Activated T-cell treated with anti-CD3 and anti-CD28 coated beads, Interleukin-2, amount 50 U/mL, for 24 hours (primary cell): ENCODE data around the gene HAL.

ENCODE experiments used
- DNase-seq: peaks from one replicate; pipeline ENCODE4 v3.0.0-alpha.2; 2020
- H3K27ac Mint-ChIP-seq: 2 replicates; pipeline ENCODE4 v1.8.0; 2020; ENCODE audit warnings: mild to moderate bottlenecking, mixed read lengths
- H3K27me3 Mint-ChIP-seq: 2 replicates; pipeline ENCODE4 v1.8.0; 2020; ENCODE audit warnings: mixed read lengths
- H3K36me3 Mint-ChIP-seq: 2 replicates; pipeline ENCODE4 v1.8.0; 2020; ENCODE audit warnings: low read depth, mixed read lengths
- H3K4me1 Mint-ChIP-seq: 2 replicates; pipeline ENCODE4 v1.8.0; 2020; ENCODE audit warnings: low read depth, mixed read lengths
- H3K4me3 Mint-ChIP-seq: 2 replicates; pipeline ENCODE4 v1.8.0; 2020; ENCODE audit warnings: mild to moderate bottlenecking, moderate library complexity, mixed read lengths
- H3K9me3 Mint-ChIP-seq: 2 replicates; pipeline ENCODE4 v1.8.0; 2020; ENCODE audit warnings: mixed read lengths

Gene HAL

DNA sequence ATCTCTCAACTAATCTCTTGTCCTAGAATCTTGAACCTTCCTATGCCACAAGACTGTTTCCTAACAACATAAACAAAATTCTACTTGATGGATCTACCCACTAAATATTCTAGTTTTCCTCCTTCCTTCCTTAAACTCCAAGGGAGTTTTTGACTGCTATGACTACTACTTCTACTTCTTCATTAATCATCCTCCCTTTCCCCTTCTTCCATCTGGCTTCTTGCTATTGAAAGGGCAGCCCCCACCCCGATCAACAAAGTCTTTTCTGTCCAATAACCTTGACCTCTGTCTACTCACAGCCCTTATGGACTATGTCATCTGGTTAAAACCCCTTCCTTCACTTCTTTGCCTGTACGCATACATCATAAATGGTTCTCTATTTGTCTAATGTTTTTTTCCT, 33.7 kb upstream of the HAL start:
- Mint-ChIP-seq H3K27me3 (no peaks in the 10 kb centered on the region), H3K4me1 (peaks cover 38% of the 10 kb centered on the region), H3K4me3 (no peak overlapping the region), H3K36me3 (peaks cover 39% of the 10 kb centered on the region), H3K9me3 (no peaks in the 10 kb centered on the region), H3K27ac (no peak overlapping the region)
- no peak for DNase-seq

- no peak overlapping the region for H3K4me3 Mint-ChIP-seq
- no peaks in the 10 kb centered on the region for H3K9me3 Mint-ChIP-seq
- peaks cover 48% of the 10 kb centered on the region for H3K36me3 Mint-ChIP-seq
- H3K27me3 Mint-ChIP-seq: no peaks in the 10 kb centered on the region
- DNase-seq: no peak
- H3K4me1 Mint-ChIP-seq: peaks cover 35% of the 10 kb centered on the region
- H3K27ac Mint-ChIP-seq: no peak overlapping the region
Measured at GRCh38 chr12:96028538-96028937, 32.4 kb upstream of the HAL start.

- Mint-ChIP-seq H3K36me3 (peaks cover 67% of the 10 kb centered on the region), H3K4me1 (peaks cover 21% of the 10 kb centered on the region), H3K27ac (no peak overlapping the region), H3K4me3 (no peak overlapping the region), H3K9me3 (no peaks in the 10 kb centered on the region), H3K27me3 (no peaks in the 10 kb centered on the region)
- no peak for DNase-seq
Measured at GRCh38 chr12:96026331-96026730, 30.2 kb upstream of the HAL start.

DNA sequence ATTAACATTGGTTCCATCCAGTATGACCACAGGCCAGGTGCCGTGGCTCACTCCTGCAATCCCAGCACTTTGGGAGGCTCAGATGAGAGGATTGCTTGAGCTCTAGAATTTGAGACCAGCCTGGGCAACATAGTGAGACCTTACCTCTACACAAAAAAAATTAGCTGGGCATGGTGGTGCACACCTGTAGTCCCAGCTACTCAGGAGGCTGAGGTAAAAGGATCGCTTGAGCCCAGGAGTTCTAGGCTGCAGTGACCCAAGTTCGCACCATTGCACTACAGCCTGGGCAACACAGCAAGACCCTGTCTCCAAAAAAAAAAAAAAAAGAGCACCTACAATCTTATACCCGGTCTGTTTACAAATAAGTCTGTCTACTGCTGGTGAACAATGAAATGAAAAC, 29.4 kb upstream of the HAL start:
- H3K27me3 Mint-ChIP-seq: no peaks in the 10 kb centered on the region
- no peaks in the 10 kb centered on the region for H3K9me3 Mint-ChIP-seq
- no peak overlapping the region for H3K4me3 Mint-ChIP-seq
- H3K27ac Mint-ChIP-seq: no peak overlapping the region
- H3K36me3 Mint-ChIP-seq: peaks cover 75% of the 10 kb centered on the region
- H3K4me1 Mint-ChIP-seq: peaks cover 17% of the 10 kb centered on the region
- DNase-seq: no peak

DNA sequence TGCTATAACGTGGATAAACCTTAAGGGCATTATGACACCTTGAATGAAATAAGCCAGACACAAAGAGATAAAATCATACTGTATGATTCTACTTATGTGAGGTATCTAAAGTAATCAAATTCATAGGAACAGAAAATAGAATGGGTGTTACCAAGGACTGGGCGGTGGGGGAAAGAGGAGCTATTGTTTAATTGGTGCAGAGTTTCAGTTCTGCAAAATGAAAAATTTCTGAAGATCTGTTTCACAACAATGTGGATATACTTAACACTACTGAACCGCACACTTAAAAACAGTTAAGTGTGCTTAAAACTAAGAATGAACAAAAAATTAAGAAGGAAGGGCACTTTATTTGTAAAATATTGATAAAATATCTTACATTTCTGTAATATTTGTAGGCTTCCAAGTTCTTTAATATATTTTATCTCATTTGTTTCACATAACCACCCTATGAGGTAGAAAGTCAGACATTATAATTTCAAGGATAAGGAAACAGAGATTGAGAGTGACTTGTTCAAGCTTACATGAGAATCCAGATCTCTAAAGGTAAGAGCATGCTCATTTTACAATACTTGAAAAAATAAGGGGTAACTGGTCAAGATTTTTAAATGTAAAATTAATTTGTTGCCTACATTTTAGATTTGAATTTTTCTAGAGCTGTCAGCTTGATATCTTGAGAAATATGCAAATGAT, 24.3 kb upstream of the HAL start:
- Mint-ChIP-seq H3K27ac (no peak overlapping the region), H3K9me3 (no peaks in the 10 kb centered on the region), H3K27me3 (no peaks in the 10 kb centered on the region), H3K4me3 (no peak overlapping the region), H3K4me1 (no peaks in the 10 kb centered on the region), H3K36me3 (peaks cover 86% of the 10 kb centered on the region)
- DNase-seq: no peak

- no peaks in the 10 kb centered on the region for H3K27me3 Mint-ChIP-seq
- no peak overlapping the region for H3K4me3 Mint-ChIP-seq
- no peak for DNase-seq
- H3K36me3 Mint-ChIP-seq: peaks cover 86% of the 10 kb centered on the region
- no peaks in the 10 kb centered on the region for H3K4me1 Mint-ChIP-seq
- H3K9me3 Mint-ChIP-seq: no peaks in the 10 kb centered on the region
- no peak overlapping the region for H3K27ac Mint-ChIP-seq
Measured at GRCh38 chr12:96015672-96016071, 19.5 kb upstream of the HAL start.

DNA sequence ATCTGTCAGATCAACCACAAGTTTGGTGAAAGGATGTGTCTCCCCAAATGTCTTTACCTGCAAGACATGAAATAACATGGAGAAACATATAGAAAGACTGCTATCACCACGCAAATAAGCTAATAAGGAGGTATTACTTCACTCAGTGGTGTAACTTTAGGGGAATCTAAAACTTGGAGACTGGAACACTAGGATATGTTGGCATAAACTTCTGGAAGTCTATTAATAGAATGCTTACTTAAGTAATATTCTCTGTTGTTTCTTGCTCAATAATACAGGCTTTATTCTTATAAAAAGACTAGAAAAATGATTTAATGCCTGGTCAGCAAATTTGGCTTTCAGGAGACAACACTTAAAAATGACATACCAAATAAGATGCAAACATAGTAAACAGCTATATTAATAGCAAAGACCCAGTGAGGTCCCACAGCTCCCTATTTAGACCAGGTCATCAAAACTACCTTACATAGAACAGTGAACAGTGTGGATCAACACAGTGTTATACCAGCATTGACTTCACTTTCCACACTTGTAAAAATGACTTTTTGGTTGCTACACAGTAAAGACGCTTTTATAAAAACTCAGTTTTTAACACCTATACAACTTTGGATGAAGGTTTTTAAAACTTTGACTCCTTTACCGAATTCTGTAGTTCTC, 18.9 kb upstream of the HAL start:
- Mint-ChIP-seq H3K4me3 (no peak overlapping the region), H3K27ac (no peak overlapping the region), H3K4me1 (no peaks in the 10 kb centered on the region), H3K27me3 (no peaks in the 10 kb centered on the region), H3K9me3 (no peaks in the 10 kb centered on the region), H3K36me3 (peaks cover 86% of the 10 kb centered on the region)
- DNase-seq: no peak

GRCh38 chr12:96007729-96008128, 11.6 kb upstream of the HAL start:
- H3K27me3 Mint-ChIP-seq: no peaks in the 10 kb centered on the region
- H3K4me3 Mint-ChIP-seq: no peak overlapping the region
- H3K4me1 Mint-ChIP-seq: no peaks in the 10 kb centered on the region
- no peak overlapping the region for H3K27ac Mint-ChIP-seq
- H3K9me3 Mint-ChIP-seq: no peaks in the 10 kb centered on the region
- DNase-seq: no peak
- peaks cover 88% of the 10 kb centered on the region for H3K36me3 Mint-ChIP-seq

DNA sequence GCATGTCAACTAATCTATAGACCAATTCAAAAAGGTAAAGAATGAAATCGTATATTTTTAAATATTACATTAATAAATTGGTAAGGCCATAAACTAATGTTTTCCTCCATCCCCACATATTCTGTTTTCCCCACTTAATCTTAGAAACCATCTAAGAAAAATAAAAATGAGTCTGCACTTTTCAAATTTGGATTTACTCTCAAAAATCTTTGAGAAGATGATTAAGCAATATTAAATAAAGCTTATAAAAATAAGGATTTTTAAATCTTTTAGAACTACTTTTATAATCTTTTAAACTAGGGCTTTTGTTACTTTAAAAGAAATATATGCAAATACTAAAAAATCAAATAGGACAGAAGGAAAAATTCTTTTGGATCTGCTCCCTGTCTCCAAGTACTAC, 10.6 kb upstream of the HAL start:
- H3K4me1 Mint-ChIP-seq: no peaks in the 10 kb centered on the region
- H3K4me3 Mint-ChIP-seq: no peak overlapping the region
- H3K27me3 Mint-ChIP-seq: no peaks in the 10 kb centered on the region
- H3K27ac Mint-ChIP-seq: no peak overlapping the region
- H3K36me3 Mint-ChIP-seq: peaks cover 83% of the 10 kb centered on the region
- no peak for DNase-seq
- no peaks in the 10 kb centered on the region for H3K9me3 Mint-ChIP-seq

DNA sequence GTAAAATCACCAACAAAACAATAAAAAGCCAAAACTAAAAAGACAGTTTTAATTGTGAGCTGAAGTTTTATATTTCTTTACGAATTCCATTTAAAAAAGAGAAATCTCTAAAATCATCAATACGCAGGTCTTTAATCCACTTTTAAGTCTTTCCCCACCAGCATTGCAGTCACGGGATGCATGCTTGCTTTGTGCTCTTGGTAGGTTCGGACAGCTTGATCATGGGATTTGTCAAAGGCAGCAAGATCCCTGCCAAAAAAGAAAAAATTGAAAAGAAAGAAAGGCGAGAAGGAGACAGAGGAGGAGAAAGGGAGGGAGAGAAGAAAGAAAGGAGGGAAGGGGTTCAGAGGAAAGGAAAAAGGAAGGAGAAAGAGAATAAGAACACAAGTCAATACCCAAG, 4.7 kb upstream of the HAL start:
- H3K27me3 Mint-ChIP-seq: no peaks in the 10 kb centered on the region
- no peaks in the 10 kb centered on the region for H3K9me3 Mint-ChIP-seq
- peaks cover 10% of the 10 kb centered on the region for H3K4me1 Mint-ChIP-seq
- H3K4me3 Mint-ChIP-seq: no peak overlapping the region
- H3K36me3 Mint-ChIP-seq: peaks cover 49% of the 10 kb centered on the region
- no peak overlapping the region for H3K27ac Mint-ChIP-seq
- no peak for DNase-seq

GRCh38 chr12:95999484-95999883, 3.3 kb upstream of the HAL start:
- H3K4me3 Mint-ChIP-seq: no peak overlapping the region
- no peaks in the 10 kb centered on the region for H3K27me3 Mint-ChIP-seq
- H3K9me3 Mint-ChIP-seq: no peaks in the 10 kb centered on the region
- no peak overlapping the region for H3K27ac Mint-ChIP-seq
- no peak for DNase-seq
- H3K36me3 Mint-ChIP-seq: peaks cover 35% of the 10 kb centered on the region
- H3K4me1 Mint-ChIP-seq: peaks cover 10% of the 10 kb centered on the region

- no peaks in the 10 kb centered on the region for H3K9me3 Mint-ChIP-seq
- H3K4me1 Mint-ChIP-seq: peaks cover 10% of the 10 kb centered on the region
- no peak overlapping the region for H3K4me3 Mint-ChIP-seq
- DNase-seq: no peak
- no peak overlapping the region for H3K27ac Mint-ChIP-seq
- H3K27me3 Mint-ChIP-seq: no peaks in the 10 kb centered on the region
- peaks cover 30% of the 10 kb centered on the region for H3K36me3 Mint-ChIP-seq
Measured at GRCh38 chr12:95998611-95999286, 2.6 kb upstream of the HAL start.

DNA sequence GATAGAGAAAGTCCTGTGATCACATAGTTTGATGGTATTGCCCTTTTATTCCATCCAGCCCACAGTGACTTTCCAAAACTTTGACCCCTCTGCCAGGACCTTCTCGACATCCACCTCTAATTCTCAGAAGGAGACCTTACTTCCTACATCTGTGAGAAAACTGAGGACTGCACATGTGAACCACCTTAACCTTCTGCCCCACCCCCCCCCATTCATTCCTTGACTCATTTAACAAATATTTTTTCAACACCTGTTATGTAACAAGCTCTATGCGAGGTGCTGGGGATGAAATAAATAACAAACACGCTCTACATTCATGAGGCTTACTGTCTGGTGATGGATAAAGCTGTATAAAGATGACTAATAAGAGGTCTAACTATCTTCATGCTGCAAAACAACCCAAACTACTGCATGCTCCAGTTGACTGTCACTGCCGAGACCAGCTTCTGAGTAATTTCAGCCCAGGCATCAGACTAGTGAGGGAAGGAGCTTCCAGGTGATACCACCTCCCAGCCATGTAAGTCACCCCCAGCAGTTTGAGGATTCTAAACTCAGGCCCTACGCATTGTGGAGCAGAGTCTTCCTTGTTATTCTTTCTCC, 1.9 kb upstream of the HAL start:
- Mint-ChIP-seq H3K27me3 (no peaks in the 10 kb centered on the region), H3K9me3 (no peaks in the 10 kb centered on the region), H3K36me3 (peaks cover 25% of the 10 kb centered on the region), H3K4me3 (no peak overlapping the region), H3K4me1 (peaks cover 10% of the 10 kb centered on the region), H3K27ac (no peak overlapping the region)
- DNase-seq: no peak

DNA sequence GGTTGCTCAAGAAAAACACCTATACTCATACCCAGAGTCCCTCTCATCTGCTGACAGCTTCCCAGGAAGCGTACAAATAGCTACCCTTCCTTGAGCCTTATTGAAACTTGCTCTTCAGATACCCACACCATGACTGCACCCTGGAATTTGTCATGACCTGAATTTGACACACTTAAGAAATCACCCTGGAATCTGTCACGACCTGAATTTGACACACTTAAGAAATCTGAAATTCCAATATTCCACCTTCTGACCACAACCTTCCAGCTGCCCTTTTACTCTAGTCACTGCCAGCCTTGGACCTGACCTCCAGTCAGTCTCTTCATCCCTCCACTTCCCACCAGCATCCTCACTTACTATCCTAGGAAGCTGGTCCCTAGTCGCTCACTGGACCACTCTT, 1.1 kb upstream of the HAL start:
- no peak for DNase-seq
- H3K27ac Mint-ChIP-seq: no peak overlapping the region
- H3K36me3 Mint-ChIP-seq: peaks cover 19% of the 10 kb centered on the region
- no peaks in the 10 kb centered on the region for H3K27me3 Mint-ChIP-seq
- peaks cover 10% of the 10 kb centered on the region for H3K4me1 Mint-ChIP-seq
- H3K4me3 Mint-ChIP-seq: no peak overlapping the region
- H3K9me3 Mint-ChIP-seq: no peaks in the 10 kb centered on the region
